IMR-90 (cell line): ENCODE results near the gene THOC3. TPM values are rescaled to one million over a fixed set of nuclear protein-coding genes. Genes with fewer than 3 reads are reported as not detected.
"Not testable (repeated sequence)": the region's sequence is repeated elsewhere in the genome, so short reads cannot be mapped to it uniquely, and the experiment has no call there.

ENCODE experiments used
- ATAC-seq: fragments of 200-7000 bp; cut with Tn5 transposase; 2 replicates; pipeline ENCODE4 v1.9.1; 2020; ENCODE audit warnings: low read depth, mild to moderate bottlenecking, moderate library complexity
- BruUV-seq: library from RNA; stranded (reverse); fragments of 400-500 nt; replicated peaks from 2 replicates; lab custom pipeline; 2021; lab: Mats Ljungman, UMichigan
- CTCF ChIA-PET: fragments of 300-600 bp; formaldehyde crosslinking; extraction: SDS; loops from one replicate; lab custom pipeline; 2021; ENCODE audit warnings: antibody characterized with exemption; lab: Yijun Ruan, JAX
- POLR2A ChIA-PET: fragments of 300-600 bp; sonication (Branson Sonifier 250); formaldehyde crosslinking; loops from one replicate; lab custom pipeline; 2022; ENCODE audit warnings: antibody characterized with exemption; ENCODE audit not compliant: unreplicated experiment; lab: Charles Lee
- DNase-seq: peaks from one replicate; pipeline ENCODE4 v3.0.0; 2013
- H2AFZ ChIP-seq: replicated peaks from 2 replicates; pipeline ENCODE3; 2013; ENCODE audit warnings: low read length, mild to moderate bottlenecking; ENCODE audit not compliant: poor library complexity
- H2AK5ac ChIP-seq: 2 replicates; pipeline ENCODE4 v1.6.1; 2013; ENCODE audit warnings: low read depth, low read length, inconsistent platforms
- H2AK9ac ChIP-seq: replicated peaks from 2 replicates; pipeline ENCODE3; 2013; ENCODE audit warnings: mild to moderate bottlenecking, low read depth, low read length, moderate library complexity; ENCODE audit not compliant: poor library complexity
- H2BK120ac ChIP-seq: 2 replicates; pipeline ENCODE4 v1.6.1; 2013; ENCODE audit warnings: low read depth, low read length, inconsistent platforms
- H2BK15ac ChIP-seq: 3 replicates; pipeline ENCODE4 v1.6.1; 2013; ENCODE audit warnings: low read depth, low read length, inconsistent platforms
- H2BK20ac ChIP-seq: 2 replicates; pipeline ENCODE4 v1.6.1; 2013; ENCODE audit warnings: low read depth, mild to moderate bottlenecking, inconsistent platforms, low read length, moderate library complexity
- H2BK5ac ChIP-seq: 2 replicates; pipeline ENCODE4 v1.6.1; 2013; ENCODE audit warnings: mild to moderate bottlenecking, low read depth, low read length, inconsistent platforms; ENCODE audit not compliant: poor library complexity, severe bottlenecking
- H3K14ac ChIP-seq: replicated peaks from 2 replicates; pipeline ENCODE4 v1.6.1; 2013; ENCODE audit warnings: low read depth, low read length, inconsistent platforms
- H3K18ac ChIP-seq: 2 replicates; pipeline ENCODE4 v1.6.1; 2013; ENCODE audit warnings: low read depth, low read length, control low read depth
- H3K23ac ChIP-seq: 2 replicates; pipeline ENCODE4 v1.6.1; 2013; ENCODE audit warnings: low read depth, low read length, inconsistent platforms
- H3K27ac ChIP-seq: 2 replicates; pipeline ENCODE4 v1.5.1; 2013; ENCODE audit warnings: mild to moderate bottlenecking, control low read depth, low read length; ENCODE audit not compliant: insufficient read depth
- H3K27me3 ChIP-seq: 2 replicates; pipeline ENCODE4 v1.6.1; 2013; ENCODE audit warnings: low read length; ENCODE audit not compliant: control insufficient read depth, insufficient read depth
- H3K36me3 ChIP-seq: 2 replicates; pipeline ENCODE4 v1.6.1; 2013; ENCODE audit warnings: low read length, mixed read lengths; ENCODE audit not compliant: control insufficient read depth, insufficient read depth
- H3K4ac ChIP-seq: 2 replicates; pipeline ENCODE4 v1.6.1; 2013; ENCODE audit warnings: low read depth, low read length, inconsistent platforms
- H3K4me1 ChIP-seq: 2 replicates; pipeline ENCODE4 v1.6.1; 2013; ENCODE audit warnings: low read length, mixed read lengths; ENCODE audit not compliant: control insufficient read depth, insufficient read depth
- H3K4me2 ChIP-seq: 2 replicates; pipeline ENCODE4 v1.6.1; 2013; ENCODE audit warnings: low read depth, mild to moderate bottlenecking, control low read depth, low read length, moderate library complexity
- H3K4me3 ChIP-seq: 2 replicates; pipeline ENCODE4 v1.5.1; 2013; ENCODE audit warnings: low read depth, mild to moderate bottlenecking, control low read depth, low read length, moderate library complexity; ENCODE audit not compliant: insufficient read depth
- H3K56ac ChIP-seq: 2 replicates; pipeline ENCODE4 v1.6.1; 2013; ENCODE audit warnings: low read length, inconsistent platforms; ENCODE audit not compliant: insufficient read depth; ENCODE audit errors: extremely low read depth
- H3K79me1 ChIP-seq, 2 experiments: 2 replicates each; pipeline ENCODE4 v1.6.1; 2013; ENCODE audit warnings: low read length in 2 of 2, inconsistent platforms in 1 of 2, low read depth in 1 of 2
- H3K9ac ChIP-seq: 2 replicates; pipeline ENCODE4 v1.6.1; 2013; ENCODE audit warnings: low read depth, low read length, control low read depth
- H3K9me1 ChIP-seq: 2 replicates; pipeline ENCODE4 v1.6.1; 2013; ENCODE audit warnings: low read length, inconsistent platforms; ENCODE audit not compliant: insufficient read depth
- H3K9me3 ChIP-seq: 2 replicates; pipeline ENCODE4 v1.6.1; 2013; ENCODE audit warnings: low read length; ENCODE audit not compliant: control insufficient read depth, insufficient read depth
- H4K20me1 ChIP-seq: 2 replicates; pipeline ENCODE4 v1.6.1; 2013; ENCODE audit warnings: low read length, inconsistent platforms; ENCODE audit not compliant: insufficient read depth
- H4K5ac ChIP-seq: 2 replicates; pipeline ENCODE4 v1.6.1; 2013; ENCODE audit warnings: mild to moderate bottlenecking, low read depth, low read length, control low read depth
- H4K8ac ChIP-seq, 2 experiments: 2 replicates each; pipeline ENCODE4 v1.6.1; 2013; ENCODE audit warnings: low read depth in 2 of 2, low read length in 2 of 2, control low read depth in 1 of 2, inconsistent platforms in 1 of 2
- H4K91ac ChIP-seq: 2 replicates; pipeline ENCODE4 v1.6.1; 2013; ENCODE audit warnings: low read depth, low read length, inconsistent platforms; ENCODE audit not compliant: insufficient read depth
- WGBS, 2 experiments: methylation state at CpG; one replicate each; pipeline versions ENCODE4 v1.1.5 to v1.1.7; 2013; ENCODE audit warnings: missing lambda C conversion rate in 2 of 2; ENCODE audit not compliant: insufficient read length in 1 of 2; ENCODE audit errors: extremely low coverage in 2 of 2; 5-methylcytosine and 5-hydroxymethylcytosine counted together
- dilution Hi-C: fragments of 300-500 bp; cut with HindIII; formaldehyde crosslinking; loops from one replicate; pipeline ENCODE4 v1.14.3; 2018; ENCODE audit warnings: low sequenced_read_pairs; ENCODE audit not compliant: unreplicated experiment
- in situ Hi-C: fragments of 300-500 bp; cut with MboI; formaldehyde crosslinking; loops from 3 replicates; pipeline ENCODE4 v1.14.3; 2019; ENCODE audit warnings: low sequenced_read_pairs, inconsistent platforms, mixed read lengths
- intact Hi-C: fragments of 100-400 bp; cut with micrococcal nuclease; formaldehyde crosslinking; loops from 2 replicates; pipeline ENCODE4 v1.10.0; 2022
- polyA plus RNA-seq, 3 experiments: library from polyadenylated mRNA; depleted of rRNA; stranded (reverse); fragments of >200 nt; gene quantifications; 2 replicates each; pipeline ENCODE4 v1.2.3, GENCODE V29; 2012; ENCODE audit warnings: low replicate concordance in 1 of 3
- total RNA-seq: library from RNA; depleted of rRNA; stranded (reverse); fragments of >200 nt; gene quantifications from 2 replicates; pipeline ENCODE4 v1.2.3, GENCODE V29; 2012

Gene THOC3
- total and polyA plus RNA-seq, 2 of the 4 experiments (the other 2 are of a cell fraction), result 87.9 to 114 TPM

DNA sequence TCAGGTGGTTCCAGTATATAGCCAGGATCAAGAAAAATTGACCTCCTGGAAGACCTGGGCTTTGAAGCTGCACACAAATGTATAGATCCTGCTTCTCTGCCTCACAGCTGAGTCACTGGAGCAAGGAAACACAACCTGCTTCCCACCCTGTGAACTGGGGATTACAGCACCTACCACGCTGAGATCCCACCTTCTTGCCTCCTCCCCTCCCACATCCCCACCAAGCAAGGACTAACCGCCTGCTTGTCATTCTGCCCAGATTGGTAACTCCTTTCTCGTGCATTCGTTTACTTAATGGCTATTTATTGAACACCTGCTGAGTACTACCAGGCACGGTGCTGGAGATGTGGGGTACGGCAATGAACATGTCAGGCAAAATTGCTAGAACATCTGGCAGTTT lies 14.0 kb downstream of the THOC3 start:
- intact Hi-C loops, CTCF ChIA-PET: not testable (repeated sequence)

DNA sequence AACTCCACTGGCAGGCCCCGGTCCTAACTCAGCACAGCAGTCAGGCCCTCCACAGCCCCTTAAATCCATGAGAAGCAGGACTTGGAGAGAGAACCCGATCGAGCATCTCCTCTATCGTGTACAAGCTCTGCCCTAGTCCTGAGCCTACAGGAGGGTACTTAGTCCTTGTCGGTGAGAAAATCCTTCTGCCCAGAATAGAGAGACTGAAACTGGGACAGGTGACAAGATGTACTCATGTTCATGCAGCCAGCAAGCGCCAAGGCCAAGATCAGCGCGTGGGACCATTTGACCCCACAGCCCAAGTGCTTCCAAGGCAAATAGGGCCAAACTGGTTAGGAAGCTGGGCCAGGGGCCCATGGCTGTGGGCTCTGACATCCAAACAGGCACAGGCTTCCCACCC lies 15.3 kb downstream of the THOC3 start:
- H4K20me1 ChIP-seq, ATAC-seq, intact Hi-C loops, H3K27ac ChIP-seq, BruUV-seq, H2AK5ac ChIP-seq, H3K18ac ChIP-seq, H3K27me3 ChIP-seq, H3K56ac ChIP-seq, DNase-seq, H3K9me1 ChIP-seq, H3K4me1 ChIP-seq, H2BK120ac ChIP-seq, H3K14ac ChIP-seq, H3K9me3 ChIP-seq, H3K36me3 ChIP-seq, H4K5ac ChIP-seq, H3K4me3 ChIP-seq, H3K4me2 ChIP-seq, POLR2A ChIA-PET, CTCF ChIA-PET, in situ Hi-C loops, dilution Hi-C loops, H3K4ac ChIP-seq, H2BK5ac ChIP-seq, H4K91ac ChIP-seq, H3K79me1 ChIP-seq, H2BK20ac ChIP-seq, H2AFZ ChIP-seq, H2AK9ac ChIP-seq, H2BK15ac ChIP-seq, H3K23ac ChIP-seq, H4K8ac ChIP-seq, H3K9ac ChIP-seq: not testable (repeated sequence)
- no CpG with 5 or more reads among the region's 8 CpGs for WGBS, 2 experiments

More for the DNA sequence above, 14.0 kb downstream of the THOC3 start:
- H4K91ac ChIP-seq, dilution Hi-C loops, H3K18ac ChIP-seq, H2BK15ac ChIP-seq, POLR2A ChIA-PET, H2BK120ac ChIP-seq, H2BK5ac ChIP-seq, H3K56ac ChIP-seq, H3K4ac ChIP-seq, H2AK5ac ChIP-seq, H3K36me3 ChIP-seq, H3K14ac ChIP-seq, H3K4me1 ChIP-seq, H3K9ac ChIP-seq, H2BK20ac ChIP-seq, BruUV-seq, H3K23ac ChIP-seq, H3K4me2 ChIP-seq, H2AK9ac ChIP-seq, H3K27me3 ChIP-seq, H3K9me3 ChIP-seq, DNase-seq, H4K20me1 ChIP-seq, H3K27ac ChIP-seq, in situ Hi-C loops, ATAC-seq, H3K79me1 ChIP-seq, H3K4me3 ChIP-seq, H4K8ac ChIP-seq, H2AFZ ChIP-seq, H3K9me1 ChIP-seq, H4K5ac ChIP-seq: not testable (repeated sequence)
- 100% methylated on average over 1 of the region's 6 CpGs; no CpG with 5 or more reads in 1 of the 2 experiments for whole genome bisulfite sequencing, 2 experiments
